Measurements from ENCODE around the gene TRAF7.

GRCh38 chr16:2156849-2157224 is 1.3 kb downstream of the TRAF7 start:
- no peak for TF ChIP-seq CTCF (IDR thresholded peaks at IDR 0.05; ENCODE audit: low read length)
- TF ChIP-seq EZH2 (IDR thresholded peaks at IDR 0.05; ENCODE audit: borderline replicate concordance, low read length) = no peak
